Endothelial cell of umbilical vein (primary cell): ENCODE measurements around the gene AGA. TPM values are rescaled to one million over a fixed set of nuclear protein-coding genes. Genes with fewer than 3 reads are reported as not detected.

Experiments used
- BruUV-seq: library from RNA; stranded (reverse); fragments of 400-500 nt; replicated peaks from 2 replicates; lab custom pipeline; 2021; lab: Mats Ljungman, UMichigan
- CTCF ChIA-PET: fragments of 300-600, 350-600 bp; sonication (Branson Sonifier 250); formaldehyde crosslinking; loops from one replicate; lab custom pipeline; 2021; ENCODE audit warnings: antibody characterized with exemption, inconsistent platforms; lab: Charles Lee
- POLR2A ChIA-PET: fragments of 300-600, 350-600 bp; sonication (Branson Sonifier 250); formaldehyde crosslinking; loops from one replicate; lab custom pipeline; 2021; ENCODE audit warnings: antibody characterized with exemption, inconsistent platforms; lab: Charles Lee
- DNase-seq: peaks from one replicate; pipeline ENCODE4 v3.0.0-alpha.2; 2011; ENCODE audit warnings: low read depth, low spot score
- FAIRE-seq: peaks from 2 replicates; lab custom pipeline; 2011; peaks lifted over from hg19 to GRCh38; lab: Jason Lieb, UNC
- H2AFZ ChIP-seq: 2 replicates; pipeline ENCODE4 v1.6.0; 2012; ENCODE audit warnings: low read depth, low read length, control low read depth, inconsistent platforms
- H3K27ac ChIP-seq: 2 replicates; pipeline ENCODE4 v1.5.1; 2011; ENCODE audit warnings: low read depth, mild to moderate bottlenecking, control low read depth, low read length, moderate library complexity; ENCODE audit not compliant: insufficient read depth
- H3K27me3 ChIP-seq, 2 experiments: 2 replicates each; pipeline versions ENCODE4 v1.6.0 to v1.6.1; 2011; ENCODE audit warnings: low read length in 2 of 2, mixed read lengths in 1 of 2; ENCODE audit not compliant: control insufficient read depth in 2 of 2, insufficient read depth in 2 of 2
- H3K36me3 ChIP-seq, 2 experiments: 2 replicates in 1 of 2; 3 replicates in 1 of 2; pipeline ENCODE4 v1.5.1; 2011; ENCODE audit warnings: low read length in 2 of 2, mild to moderate bottlenecking in 1 of 2, moderate library complexity in 1 of 2; ENCODE audit not compliant: control insufficient read depth in 2 of 2, insufficient read depth in 2 of 2; ENCODE audit errors: extremely low read depth in 1 of 2
- H3K4me1 ChIP-seq: 3 replicates; pipeline ENCODE4 v1.5.1; 2011; ENCODE audit warnings: mild to moderate bottlenecking, low read length; ENCODE audit not compliant: control insufficient read depth, insufficient read depth; ENCODE audit errors: extremely low read depth
- H3K4me2 ChIP-seq: 2 replicates; pipeline ENCODE4 v1.6.1; 2011; ENCODE audit warnings: low read length, control low read depth, mixed read lengths; ENCODE audit not compliant: insufficient read depth
- H3K4me3 ChIP-seq, 3 experiments: fragments of 200-600 bp in 1 of 3; sonication (generic), shearing (Covaris generic) in 1 of 3; replicated peaks in 1 of 3; 2 replicates each; pipeline ENCODE4 v1.5.1; 2011 to 2016; ENCODE audit warnings: control low read depth in 3 of 3, low read length in 3 of 3, mild to moderate bottlenecking in 2 of 3, inconsistent platforms in 1 of 3, low read depth in 1 of 3, moderate library complexity in 1 of 3; ENCODE audit not compliant: insufficient read depth in 1 of 3
- H3K79me2 ChIP-seq: 2 replicates; pipeline ENCODE4 v1.6.0; 2012; ENCODE audit warnings: low read length, inconsistent platforms; ENCODE audit not compliant: control insufficient read depth, insufficient read depth
- H3K9ac ChIP-seq: replicated peaks from 2 replicates; pipeline ENCODE3; 2011; ENCODE audit warnings: low read length, control low read depth; ENCODE audit not compliant: insufficient read depth; ENCODE audit errors: extremely low read depth
- H3K9me1 ChIP-seq: replicated peaks from 3 replicates; pipeline ENCODE4 v1.6.0; 2011; ENCODE audit warnings: mild to moderate bottlenecking, low read length; ENCODE audit not compliant: control insufficient read depth, insufficient read depth; ENCODE audit errors: extremely low read depth
- H3K9me3 ChIP-seq: replicated peaks from 2 replicates; pipeline ENCODE4 v1.5.1; 2012; ENCODE audit warnings: low read length, inconsistent platforms; ENCODE audit not compliant: control insufficient read depth, insufficient read depth
- H4K20me1 ChIP-seq: replicated peaks from 2 replicates; pipeline ENCODE3; 2011; ENCODE audit warnings: mild to moderate bottlenecking, low read length; ENCODE audit not compliant: control insufficient read depth, insufficient read depth; ENCODE audit errors: extremely low read depth
- CTCF ChIP-seq, 2 donors: IDR thresholded peaks; 1 replicate in 1 of 2; 2 replicates in 1 of 2; pipeline ENCODE4 v1.5.1; 2011; ENCODE audit warnings: low read length in 2 of 2, mild to moderate bottlenecking in 2 of 2, moderate library complexity in 2 of 2, control low read depth in 1 of 2, inconsistent platforms in 1 of 2, low read depth in 1 of 2; ENCODE audit not compliant: insufficient read depth in 1 of 2; ENCODE audit errors: extremely low read depth in 1 of 2
- EZH2 ChIP-seq: IDR thresholded peaks from 2 replicates; pipeline ENCODE4 v1.6.1; 2012; ENCODE audit warnings: borderline replicate concordance, low read depth, mild to moderate bottlenecking, moderate library complexity, low read length, inconsistent platforms; ENCODE audit not compliant: severe bottlenecking
- FOS ChIP-seq: IDR thresholded peaks from 2 replicates; pipeline ENCODE4 v1.6.1; 2011; ENCODE audit warnings: mild to moderate bottlenecking, low read length, moderate library complexity, borderline replicate concordance; ENCODE audit not compliant: insufficient read depth
- GATA2 ChIP-seq: IDR thresholded peaks from 2 replicates; pipeline ENCODE4 v1.7.0; 2011; ENCODE audit warnings: low read depth, mild to moderate bottlenecking, moderate library complexity, mixed read lengths, low read length; ENCODE audit not compliant: insufficient read length, insufficient read depth
- JUN ChIP-seq: IDR thresholded peaks from 2 replicates; pipeline ENCODE4 v1.6.1; 2011; ENCODE audit warnings: borderline replicate concordance, low read depth; ENCODE audit not compliant: insufficient read length, insufficient read depth
- MAX ChIP-seq: IDR thresholded peaks from 2 replicates; pipeline ENCODE4 v1.6.1; 2011; ENCODE audit not compliant: insufficient read depth, insufficient read length
- MYC ChIP-seq: IDR thresholded peaks from one replicate; pipeline ENCODE4 v1.6.1; 2011; ENCODE audit warnings: mild to moderate bottlenecking, low read depth, low read length
- POLR2A ChIP-seq: IDR thresholded peaks from 2 replicates; pipeline ENCODE4 v1.6.1; 2012; ENCODE audit warnings: low read depth, mild to moderate bottlenecking, control low read depth, low read length
- POLR2AphosphoS5 ChIP-seq: IDR thresholded peaks from 2 replicates; pipeline ENCODE4 v1.6.1; 2012; ENCODE audit warnings: low read depth, mild to moderate bottlenecking, control low read depth, low read length, moderate library complexity; ENCODE audit not compliant: insufficient read depth
- dilution Hi-C: fragments of 300-500 bp; cut with MboI; formaldehyde crosslinking; loops from one replicate; pipeline ENCODE4 v1.15.0; 2019; ENCODE audit warnings: low sequenced_read_pairs; ENCODE audit not compliant: extremely low pct_ligation_motif_present
- intact Hi-C: fragments of 100-400 bp; cut with micrococcal nuclease; formaldehyde crosslinking; loops from one replicate; pipeline ENCODE4 v1.10.0; 2022
- polyA plus RNA-seq, 4 experiments: library from polyadenylated mRNA; depleted of rRNA in 3 of 4; stranded (reverse) in 3 of 4; unstranded in 1 of 4; fragments of >200 nt; gene quantifications; 2 replicates each; pipeline versions ENCODE4 v1.2.1 to v1.2.3, GENCODE V29; 2011 to 2012; ENCODE audit warnings: missing spikeins in 1 of 4
- total RNA-seq: library from RNA; stranded (reverse); gene quantifications from 2 replicates; pipeline ENCODE4 v1.2.3, GENCODE V29; 2021

The AGA gene
- total and polyA plus RNA-seq, 2 donors (not counting 3 experiments of a cell fraction or from before 2014, with no cell fraction given): 14.1 to 16.9 TPM

GRCh38 chr4:177391287-177391686, 51.0 kb downstream of the AGA start:
- Histone ChIP-seq H3K79me2 (no peaks in the 10 kb centered on the region), H3K4me1 (no peaks in the 10 kb centered on the region), H2AFZ (no peak overlapping the region), H3K27me3 (peaks cover 2 to 5% of the 10 kb centered on the region in 2 experiments), H4K20me1 (no peaks in the 10 kb centered on the region), H3K9me1 (no peaks in the 10 kb centered on the region), H3K9ac (no peak overlapping the region), H3K36me3 (no peaks in the 10 kb centered on the region), H3K9me3 (no peaks in the 10 kb centered on the region), H3K4me2 (no peak overlapping the region), H3K27ac (no peak overlapping the region), H3K4me3 (no peak overlapping the region)
- ChIA-PET POLR2A (no interaction called here), CTCF (no interaction called here)
- dilution Hi-C loops: no loop called here
- no peak for TF ChIP-seq MYC
- no peak for TF ChIP-seq FOS
- no peak for TF ChIP-seq JUN
- TF ChIP-seq GATA2: no peak
- no peak for TF ChIP-seq POLR2AphosphoS5
- no peak for TF ChIP-seq MAX
- TF ChIP-seq EZH2: no peak
- no peak for TF ChIP-seq CTCF (IDR thresholded peaks at IDR 0.05; ENCODE audit: extremely low read depth in 1 of 2, insufficient read depth in 1 of 2, low read depth in 1 of 2, low read length in 2 of 2)
- TF ChIP-seq POLR2A: no peak
- FAIRE-seq: no peak
- DNase-seq: no peak
- intact Hi-C loops: no loop called here
- BruUV-seq: no TSS peak
